H1 (cell line): ENCODE data around the gene ZNF20. TPM values are rescaled to one million over a fixed set of nuclear protein-coding genes. Genes with fewer than 3 reads are reported as not detected.

Source experiments
- CTCF ChIA-PET: fragments of 300-600 bp; sonication (Branson Sonifier 250); formaldehyde crosslinking; loops from one replicate; lab custom pipeline; 2021; ENCODE audit not compliant: partially characterized antibody; lab: Charles Lee
- POLR2A ChIA-PET: fragments of 300-600 bp; sonication (Branson Sonifier 250); formaldehyde crosslinking; loops from one replicate; lab custom pipeline; 2021; ENCODE audit warnings: inconsistent platforms; ENCODE audit not compliant: partially characterized antibody; lab: Charles Lee
- DNase-seq, 2 experiments: peaks; one replicate each; pipeline versions ENCODE4 v3.0.0 to v3.0.0-alpha.2; 2010 to 2022; ENCODE audit warnings: low spot score in 2 of 2, low read depth in 1 of 2, mixed read lengths in 1 of 2
- FAIRE-seq: peaks from 2 replicates; lab custom pipeline; 2011; peaks lifted over from hg19 to GRCh38; lab: Jason Lieb, UNC
- H2AFZ ChIP-seq: 2 replicates; pipeline ENCODE4 v1.8.1; 2012; ENCODE audit warnings: low read length, inconsistent platforms
- H2AK5ac ChIP-seq: 2 replicates; pipeline ENCODE4 v1.6.1; 2013; ENCODE audit warnings: low read depth, low read length
- H2BK120ac ChIP-seq: replicated peaks from 2 replicates; pipeline ENCODE3; 2013; ENCODE audit warnings: low read depth, low read length, inconsistent platforms
- H2BK12ac ChIP-seq: 2 replicates; pipeline ENCODE4 v1.6.1; 2013; ENCODE audit warnings: low read depth, low read length
- H2BK15ac ChIP-seq: 2 replicates; pipeline ENCODE4 v1.6.1; 2013; ENCODE audit warnings: low read length
- H2BK20ac ChIP-seq: 2 replicates; pipeline ENCODE4 v1.6.1; 2013; ENCODE audit warnings: low read length
- H2BK5ac ChIP-seq: 2 replicates; pipeline ENCODE4 v1.6.1; 2013; ENCODE audit warnings: low read depth, low read length
- H3K14ac ChIP-seq: 2 replicates; pipeline ENCODE4 v1.6.1; 2013; ENCODE audit warnings: inconsistent platforms; ENCODE audit not compliant: insufficient read length
- H3K18ac ChIP-seq: 2 replicates; pipeline ENCODE4 v1.6.1; 2013; ENCODE audit warnings: low read length; ENCODE audit errors: extremely low read depth
- H3K23ac ChIP-seq: 2 replicates; pipeline ENCODE4 v1.6.1; 2013; ENCODE audit warnings: inconsistent platforms; ENCODE audit not compliant: insufficient read length
- H3K23me2 ChIP-seq: 2 replicates; pipeline ENCODE4 v1.6.1; 2013; ENCODE audit warnings: low read depth, low read length
- H3K27ac ChIP-seq: 2 replicates; pipeline ENCODE4 v1.6.1; 2011; ENCODE audit warnings: low read depth, low read length, inconsistent platforms
- H3K27me3 ChIP-seq, 4 experiments: replicated peaks in 1 of 4; 1 replicate in 1 of 4; 2 replicates in 3 of 4; pipeline versions ENCODE4 v1.6.1 to v1.8.1; 2011 to 2013; ENCODE audit warnings: low read length in 3 of 4, mild to moderate bottlenecking in 3 of 4, inconsistent platforms in 2 of 4, mixed read lengths in 2 of 4, moderate library complexity in 1 of 4; ENCODE audit not compliant: control insufficient read depth in 3 of 4, insufficient read depth in 3 of 4; ENCODE audit errors: extremely low read depth in 1 of 4
- H3K36me3 ChIP-seq, 4 experiments: 2 replicates each; pipeline versions ENCODE4 v1.6.1 to v1.8.1; 2011 to 2013; ENCODE audit warnings: mild to moderate bottlenecking in 4 of 4, low read length in 3 of 4, moderate library complexity in 2 of 4, control low read depth in 1 of 4, inconsistent platforms in 1 of 4; ENCODE audit not compliant: insufficient read depth in 4 of 4, control insufficient read depth in 2 of 4
- H3K4ac ChIP-seq: replicated peaks from 2 replicates; pipeline ENCODE3; 2013; ENCODE audit warnings: low read length, low read depth, mixed read lengths, inconsistent platforms; ENCODE audit not compliant: insufficient read length
- H3K4me1 ChIP-seq, 4 experiments: replicated peaks in 1 of 4; 1 replicate in 1 of 4; 2 replicates in 3 of 4; pipeline versions ENCODE4 v1.6.1 to v1.8.1; 2011 to 2013; ENCODE audit warnings: low read length in 3 of 4, inconsistent platforms in 2 of 4, mixed read lengths in 1 of 4; ENCODE audit not compliant: insufficient read depth in 4 of 4, control insufficient read depth in 3 of 4
- H3K4me2 ChIP-seq, 2 experiments: 2 replicates each; pipeline versions ENCODE4 v1.6.1 to v1.8.1; 2011 to 2013; ENCODE audit warnings: low read depth in 2 of 2, low read length in 2 of 2, control low read depth in 1 of 2, inconsistent platforms in 1 of 2, mild to moderate bottlenecking in 1 of 2; ENCODE audit not compliant: insufficient read depth in 1 of 2
- H3K4me3 ChIP-seq, 4 experiments: fragments of 200-600, 300-600 bp in 1 of 4; sonication (generic), shearing (Covaris generic), sonication (Bioruptor Twin) in 1 of 4; 2 replicates each; pipeline versions ENCODE4 v1.5.1 to v1.8.1; 2011 to 2016; ENCODE audit warnings: low read length in 4 of 4, low read depth in 3 of 4, control low read depth in 2 of 4, inconsistent platforms in 2 of 4, mild to moderate bottlenecking in 2 of 4, mixed read lengths in 1 of 4, moderate library complexity in 1 of 4; ENCODE audit not compliant: insufficient read depth in 2 of 4; ENCODE audit errors: extremely low read depth in 1 of 4
- H3K56ac ChIP-seq: replicated peaks from 2 replicates; pipeline ENCODE3; 2013; ENCODE audit warnings: low read depth, mild to moderate bottlenecking, mixed read lengths, low read length, inconsistent platforms; ENCODE audit not compliant: insufficient read length
- H3K79me1 ChIP-seq: 2 replicates; pipeline ENCODE4 v1.6.1; 2013; ENCODE audit warnings: low read depth, low read length, control low read depth
- H3K79me2 ChIP-seq, 2 experiments: 2 replicates each; pipeline versions ENCODE4 v1.6.1 to v1.8.1; 2012 to 2013; ENCODE audit warnings: low read length in 2 of 2, mild to moderate bottlenecking in 2 of 2, inconsistent platforms in 1 of 2; ENCODE audit not compliant: insufficient read depth in 2 of 2, control insufficient read depth in 1 of 2
- H3K9ac ChIP-seq, 4 experiments: replicated peaks in 1 of 4; 1 replicate in 1 of 4; 2 replicates in 3 of 4; pipeline versions ENCODE4 v1.6.1 to v1.8.1; 2011 to 2013; ENCODE audit warnings: low read depth in 3 of 4, low read length in 3 of 4, control low read depth in 2 of 4, mild to moderate bottlenecking in 2 of 4, moderate library complexity in 2 of 4, inconsistent platforms in 1 of 4; ENCODE audit errors: extremely low read depth in 1 of 4
- H3K9me3 ChIP-seq, 2 experiments: 2 replicates each; pipeline versions ENCODE4 v1.6.1 to v1.8.1; 2012 to 2013; ENCODE audit warnings: mild to moderate bottlenecking in 2 of 2, moderate library complexity in 2 of 2, control low read depth in 1 of 2, inconsistent platforms in 1 of 2, low read depth in 1 of 2, low read length in 1 of 2, mixed read lengths in 1 of 2; ENCODE audit not compliant: insufficient read depth in 2 of 2
- H4K20me1 ChIP-seq, 2 experiments: replicated peaks in 1 of 2; 2 replicates each; pipeline versions ENCODE3 to v1.8.1; 2011 to 2013; ENCODE audit warnings: inconsistent platforms in 2 of 2, low read length in 2 of 2, mild to moderate bottlenecking in 1 of 2; ENCODE audit not compliant: insufficient read depth in 2 of 2, control insufficient read depth in 1 of 2
- H4K5ac ChIP-seq: 2 replicates; pipeline ENCODE4 v1.6.1; 2013; ENCODE audit warnings: low read length, low read depth, mixed read lengths, inconsistent platforms; ENCODE audit not compliant: insufficient read length
- H4K8ac ChIP-seq: 2 replicates; pipeline ENCODE4 v1.8.0; 2013; ENCODE audit warnings: mild to moderate bottlenecking, moderate library complexity, low read length, inconsistent platforms; ENCODE audit not compliant: insufficient read depth; ENCODE audit errors: extremely low read depth
- H4K91ac ChIP-seq: replicated peaks from 2 replicates; pipeline ENCODE3; 2013; ENCODE audit warnings: low read length, mixed read lengths, inconsistent platforms; ENCODE audit not compliant: insufficient read length
- CBX5 ChIP-seq: fragments of 300-800, 300-1000 bp; sonication (generic); IDR thresholded peaks from 2 replicates; pipeline ENCODE4 v1.7.1; 2016; ENCODE audit warnings: antibody characterized with exemption, low read length, low read depth
- CHD1 ChIP-seq: IDR thresholded peaks from 2 replicates; pipeline ENCODE4 v1.6.1; 2012; ENCODE audit warnings: low read depth, low read length, improper control_type of control experiment
- CHD2 ChIP-seq: IDR thresholded peaks from 2 replicates; pipeline ENCODE4 v1.6.1; 2012; ENCODE audit warnings: low read length, improper control_type of control experiment
- GTF2F1 ChIP-seq: IDR thresholded peaks from 2 replicates; pipeline ENCODE4 v1.6.1; 2012; ENCODE audit warnings: low read depth, low read length, improper control_type of control experiment, borderline replicate concordance
- JUN ChIP-seq: IDR thresholded peaks from 2 replicates; pipeline ENCODE4 v1.6.1; 2011; ENCODE audit warnings: low read depth, mild to moderate bottlenecking, improper control_type of control experiment, low read length
- POU5F1 ChIP-seq: IDR thresholded peaks from 2 replicates; pipeline ENCODE4 v1.6.1; 2011; ENCODE audit warnings: low read depth, mild to moderate bottlenecking, low read length, moderate library complexity
- SAP30 ChIP-seq: fragments of 300-600 bp; sonication (generic); IDR thresholded peaks from 2 replicates; pipeline ENCODE4 v1.7.1; 2012; ENCODE audit warnings: low read length, moderate library complexity, mild to moderate bottlenecking, inconsistent platforms; ENCODE audit not compliant: insufficient read depth, insufficient replicate concordance
- SIRT6 ChIP-seq: IDR thresholded peaks from one replicate; pipeline ENCODE4 v1.7.1; 2012; ENCODE audit warnings: low read length, inconsistent platforms
- TEAD4 ChIP-seq: IDR thresholded peaks from 2 replicates; pipeline ENCODE4 v1.6.1; 2012; ENCODE audit warnings: low read depth, low read length, inconsistent platforms, mixed read lengths
- WGBS, 2 experiments: shearing (Covaris generic) in 1 of 2; methylation state at CpG; one replicate each; pipeline versions ENCODE4 v1.1.6 to v1.1.7; 2013 to 2015; ENCODE audit warnings: low lambda C conversion rate in 2 of 2, mixed read lengths in 2 of 2, inconsistent platforms in 1 of 2, low coverage in 1 of 2, missing lambda C conversion rate in 1 of 2; ENCODE audit not compliant: insufficient replicate concordance in 2 of 2, insufficient coverage in 1 of 2, insufficient read length in 1 of 2; ENCODE audit errors: extremely low coverage in 1 of 2, missing lambda C conversion rate in 1 of 2; 5-methylcytosine and 5-hydroxymethylcytosine counted together
- polyA plus RNA-seq, 7 experiments: library from polyadenylated mRNA; depleted of rRNA in 3 of 7; stranded (reverse) in 5 of 7; unstranded in 2 of 7; fragments of >200 nt in 5 of 7; fragments of 200-250 nt in 2 of 7; gene quantifications; 1 replicate in 5 of 7; 2 replicates in 1 of 7; 4 replicates in 1 of 7; pipeline versions ENCODE4 v1.2.1 to v1.2.3, GENCODE V29; 2011 to 2013; ENCODE audit warnings: missing spikeins in 2 of 7, mixed read lengths in 2 of 7
- total RNA-seq: library from RNA; stranded (reverse); fragmentation: NEBNext Ultra II Directional; extraction: Animal tissue kit (Norgen Biotek cat#: 25700); gene quantifications from 2 replicates; pipeline ENCODE4 v1.2.1, GENCODE V29; 2021

Gene ZNF20
- total and polyA plus RNA-seq, 2 of the 8 experiments (the other 6 are each of a cell fraction or from before 2014, with no cell fraction given) = 1.6 to 9.0 TPM

DNA sequence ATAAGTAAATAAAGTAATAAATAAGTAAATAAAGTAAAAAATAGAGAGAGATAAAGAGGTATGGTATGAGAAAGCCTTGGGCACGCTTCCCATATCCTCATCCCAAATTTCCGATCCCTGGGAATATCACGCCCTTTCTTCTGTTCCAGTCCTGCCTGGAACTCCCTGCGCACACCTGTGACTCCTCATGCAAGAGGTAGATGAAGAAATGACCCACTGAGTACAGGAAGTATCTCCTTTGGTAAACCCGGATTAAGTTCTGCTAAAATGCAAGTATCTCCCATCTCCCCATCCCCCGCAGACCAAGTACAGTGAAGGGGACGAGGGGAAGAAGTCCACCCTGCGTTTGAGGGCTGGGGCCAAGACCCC is 22.3 kb upstream of the ZNF20 start:
- CTCF ChIA-PET = interaction anchor here (0.7 to 1.7 kb wide), 3 partner anchors 22 to 203 kb away, joined by 3 read pairs; partner anchors contain the start of genes ZNF20 and ZNF442
- WGBS, 2 experiments = 33% methylated on average over 8 of the region's 8 CpGs; no CpG with 5 or more reads in 1 of the 2 experiments

More for the DNA sequence above, 22.3 kb upstream of the ZNF20 start:
- no peak for DNase-seq
- Histone ChIP-seq H3K9ac (no peak overlapping the region), H3K23ac (no peak overlapping the region), H3K14ac (no peak overlapping the region), H3K36me3 (no peaks in the 10 kb centered on the region; a peak in 1 of 8 replicates), H2BK20ac (no peak overlapping the region), H4K5ac (no peak overlapping the region), H2BK12ac (no peak overlapping the region), H3K56ac (no peak overlapping the region), H4K8ac (no peak overlapping the region; the same call in 1 of the 2 replicates), H4K20me1 (peaks cover 2 to 4% of the 10 kb centered on the region in 2 experiments), H3K79me2 (peaks cover 0 to 37% of the 10 kb centered on the region in 2 experiments; a peak in 3 of 4 replicates), H3K9me3 (peaks cover 0 to 5% of the 10 kb centered on the region in 2 experiments; a peak in 1 of 4 replicates), H3K4me3 (peak overlapping the region; percentile 87 to 97 (median 94); a peak in 6 of 8 replicates), H3K18ac (no peak overlapping the region), H2BK15ac (no peak overlapping the region), H3K27me3 (no peaks in the 10 kb centered on the region), H2AK5ac (no peak overlapping the region), H3K27ac (no peak overlapping the region), H4K91ac (no peak overlapping the region), H2BK5ac (no peak overlapping the region), H3K79me1 (peaks cover 3% of the 10 kb centered on the region; the same call in 1 of the 2 replicates), H3K4ac (no peak overlapping the region), H3K23me2 (peaks cover 6% of the 10 kb centered on the region), H3K4me1 (peaks cover 0 to 3% (median 1%) of the 10 kb centered on the region in 4 experiments; a peak in 2 of 7 replicates), H2AFZ (peak overlapping the region; percentile 64; the same call in 1 of the 2 replicates), H2BK120ac (no peak overlapping the region), H3K4me2 (peak overlapping the region; percentile 69 to 84)
- FAIRE-seq = no peak
- POLR2A ChIA-PET = interaction anchor here (0.7 to 3.5 kb wide), 7 partner anchors 9 to 378 kb away, joined by 3 to 11 read pairs (median 6); partner anchors contain the start of genes ZNF20 and ZNF878
- TF ChIP-seq GTF2F1 (no peak), SIRT6 (no peak), SAP30 (no peak), JUN (no peak), CHD1 (no peak), TEAD4 (no peak), CHD2 (no peak), POU5F1 (no peak), CBX5 (no peak)
